Body of pancreas (tissue), 4 donors: ENCODE data around the gene CDK14.

ENCODE experiments used
- CTCF ChIP-seq, 7 experiments: fragments of 450-650 bp in 4 of 7; fragments of 200-600 bp in 3 of 7; sonication (generic) in 3 of 7; IDR thresholded peaks; one replicate each; pipeline ENCODE4 v1.5.1; 2016 to 2019; ENCODE audit warnings: antibody characterized with exemption in 7 of 7
- POLR2A ChIP-seq, 3 donors: fragments of 450-650 bp; IDR thresholded peaks; one replicate each; pipeline ENCODE4 v1.6.1; 2016; ENCODE audit warnings: antibody characterized with exemption in 3 of 3, mild to moderate bottlenecking in 2 of 3

- TF ChIP-seq CTCF (IDR thresholded peaks at IDR 0.05) = no peak
- no peak for TF ChIP-seq POLR2A (IDR thresholded peaks at IDR 0.05)
Measured at GRCh38 chr7:90797596-90797995, 201.5 kb downstream of the CDK14 start.
